ENCODE measurements around the gene KIF25. TPM values are rescaled to one million over a fixed set of nuclear protein-coding genes. Genes with fewer than 3 reads are reported as not detected.

KIF25 gene
- total and polyA plus RNA-seq, 9 donors: 0.32 to 1.2 (median 0.74) TPM; not detected in 4

DNA sequence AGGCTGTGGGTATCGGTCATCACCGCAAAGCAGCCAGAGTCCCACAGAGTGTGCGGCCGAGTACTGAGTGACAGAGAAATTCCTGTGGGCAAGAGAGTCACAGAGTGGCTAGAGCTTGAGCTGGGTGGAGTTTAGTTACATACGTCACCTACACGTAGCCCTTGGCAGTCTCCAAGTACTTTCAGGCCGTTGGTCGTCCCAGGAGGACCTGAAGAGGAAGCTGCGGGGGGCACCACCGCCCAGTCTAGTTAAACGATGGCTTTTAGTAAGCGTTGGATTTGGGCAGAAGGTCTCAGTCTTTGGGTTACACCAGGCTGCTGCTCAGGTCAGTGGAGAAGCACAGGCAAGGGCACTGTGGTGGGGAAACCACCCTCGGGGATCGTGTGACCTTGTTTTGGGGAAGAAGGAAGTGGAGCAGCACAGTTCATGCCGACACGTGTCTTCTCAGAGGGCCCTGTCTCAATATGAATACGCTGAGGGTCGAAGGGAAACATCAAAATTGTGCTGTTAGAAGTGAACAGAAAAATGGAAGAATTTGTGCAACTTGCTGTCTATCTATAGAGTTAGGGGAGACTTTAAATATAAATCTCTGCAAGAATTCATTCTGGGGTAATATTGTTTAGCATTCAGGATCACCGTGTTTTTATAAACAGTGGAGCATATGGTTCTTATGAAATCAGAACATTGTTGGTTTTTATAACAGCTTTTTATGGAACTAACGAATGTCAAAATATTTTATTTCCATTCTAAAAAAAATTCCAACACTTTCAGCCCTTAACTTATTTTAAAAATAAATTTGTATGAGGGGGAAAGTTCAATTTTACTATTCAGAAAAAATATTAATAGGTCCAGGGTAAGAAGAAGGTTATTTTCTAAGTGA lies 28.6 kb downstream of the KIF25 start:
- Histone ChIP-seq H3K4me3 (no peak overlapping the region), H3K36me3 (no peaks in the 10 kb centered on the region), H3K27me3 (no peaks in the 10 kb centered on the region), H3K9me3 (no peaks in the 10 kb centered on the region), H3K27ac (no peak overlapping the region), H3K4me1 (ENCODE audit: insufficient read depth) (peaks cover 7% of the 10 kb centered on the region)
- intact Hi-C loops (cut with DNase I): no loop called here
- 46 to 68% (median 54%) methylated on average over 20 of the region's 20 CpGs for WGBS, 3 donors
- TF ChIP-seq EP300 (IDR thresholded peaks at IDR 0.05) (no peak), CTCF (IDR thresholded peaks at IDR 0.05) (no peak), POLR2A (IDR thresholded peaks at IDR 0.05) (no peak)
- DNase-seq: no peak

- DNase-seq: no peak
- WGBS, 3 donors: 74 to 91% (median 78%) methylated on average over 9 of the region's 9 CpGs
- Histone ChIP-seq H3K4me1 (ENCODE audit: insufficient read depth) (peaks cover 7% of the 10 kb centered on the region), H3K27ac (no peak overlapping the region), H3K36me3 (no peaks in the 10 kb centered on the region), H3K9me3 (no peaks in the 10 kb centered on the region), H3K27me3 (no peaks in the 10 kb centered on the region), H3K4me3 (no peak overlapping the region)
- intact Hi-C loops (cut with DNase I): no loop called here
- TF ChIP-seq CTCF (IDR thresholded peaks at IDR 0.05) (no peak), EP300 (IDR thresholded peaks at IDR 0.05) (no peak), POLR2A (IDR thresholded peaks at IDR 0.05) (no peak)
Measured at GRCh38 chr6:168026925-168027324, 29.5 kb downstream of the KIF25 start.

GRCh38 chr6:168027521-168027920 lies 30.1 kb downstream of the KIF25 start:
- H3K27ac ChIP-seq: no peak overlapping the region
- no peaks in the 10 kb centered on the region for H3K36me3 ChIP-seq
- DNase-seq: no peak
- WGBS, 3 donors: 87 to 93% (median 88%) methylated on average over 16 of the region's 16 CpGs
- no peak overlapping the region for H3K4me3 ChIP-seq
- TF ChIP-seq POLR2A (IDR thresholded peaks at IDR 0.05): no peak
- no peak for TF ChIP-seq CTCF (IDR thresholded peaks at IDR 0.05)
- no peak for TF ChIP-seq EP300 (IDR thresholded peaks at IDR 0.05)
- H3K9me3 ChIP-seq: no peaks in the 10 kb centered on the region
- intact Hi-C loops (cut with DNase I): no loop called here
- H3K27me3 ChIP-seq: no peaks in the 10 kb centered on the region
- H3K4me1 ChIP-seq (ENCODE audit: insufficient read depth): peaks cover 7% of the 10 kb centered on the region

GRCh38 chr6:168028181-168028580 lies 30.7 kb downstream of the KIF25 start:
- intact Hi-C loops (cut with DNase I): no loop called here
- Histone ChIP-seq H3K36me3 (no peaks in the 10 kb centered on the region), H3K27ac (no peak overlapping the region), H3K9me3 (no peaks in the 10 kb centered on the region), H3K27me3 (no peaks in the 10 kb centered on the region), H3K4me3 (no peak overlapping the region), H3K4me1 (ENCODE audit: insufficient read depth) (peaks cover 7% of the 10 kb centered on the region)
- WGBS, 3 donors: 93 to 96% (median 96%) methylated on average over 9 of the region's 9 CpGs
- TF ChIP-seq CTCF (IDR thresholded peaks at IDR 0.05): no peak
- TF ChIP-seq EP300 (IDR thresholded peaks at IDR 0.05): no peak
- no peak for TF ChIP-seq POLR2A (IDR thresholded peaks at IDR 0.05)
- DNase-seq: no peak

Measured in ovary (tissue), 9 donors.